ENCODE data around the gene UCN2. TPM values are rescaled to one million over a fixed set of nuclear protein-coding genes. Genes with fewer than 3 reads are reported as not detected.
A peak's percentile ranks its signal among the peaks of the same experiment; 100 is the strongest.

The UCN2 gene
- total and polyA plus RNA-seq, 2 donors from 2014 or later: not detected

DNA sequence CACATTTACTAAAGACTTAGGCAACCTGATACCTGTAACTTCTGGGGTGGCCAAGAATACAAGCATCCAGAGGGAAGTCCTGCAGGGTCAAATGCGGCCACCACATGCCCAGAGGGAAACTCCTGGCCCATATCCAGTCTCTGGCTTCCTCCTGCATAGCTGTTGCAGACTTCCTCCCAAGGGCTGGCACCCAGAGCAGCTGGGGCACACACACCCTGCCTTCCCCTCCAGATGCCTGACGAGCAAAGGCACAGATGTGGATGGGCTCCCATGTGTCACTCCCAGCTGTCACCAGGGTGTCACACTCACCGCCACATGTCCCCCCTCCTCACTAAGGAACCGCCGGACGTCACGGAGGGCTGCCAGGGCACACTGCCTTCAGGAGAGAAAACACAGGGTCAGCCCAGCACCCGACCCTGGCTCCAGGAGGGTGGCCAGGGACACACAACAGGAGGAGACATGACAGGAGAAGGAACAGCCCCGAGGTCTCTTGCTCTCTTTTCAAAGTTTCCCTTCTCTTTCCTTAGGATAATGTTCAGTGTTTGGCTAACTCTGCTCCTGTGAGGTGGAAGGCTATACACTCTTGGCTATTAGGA lies 20.2 kb downstream of the UCN2 start:
- TF ChIP-seq, protein P1, sequence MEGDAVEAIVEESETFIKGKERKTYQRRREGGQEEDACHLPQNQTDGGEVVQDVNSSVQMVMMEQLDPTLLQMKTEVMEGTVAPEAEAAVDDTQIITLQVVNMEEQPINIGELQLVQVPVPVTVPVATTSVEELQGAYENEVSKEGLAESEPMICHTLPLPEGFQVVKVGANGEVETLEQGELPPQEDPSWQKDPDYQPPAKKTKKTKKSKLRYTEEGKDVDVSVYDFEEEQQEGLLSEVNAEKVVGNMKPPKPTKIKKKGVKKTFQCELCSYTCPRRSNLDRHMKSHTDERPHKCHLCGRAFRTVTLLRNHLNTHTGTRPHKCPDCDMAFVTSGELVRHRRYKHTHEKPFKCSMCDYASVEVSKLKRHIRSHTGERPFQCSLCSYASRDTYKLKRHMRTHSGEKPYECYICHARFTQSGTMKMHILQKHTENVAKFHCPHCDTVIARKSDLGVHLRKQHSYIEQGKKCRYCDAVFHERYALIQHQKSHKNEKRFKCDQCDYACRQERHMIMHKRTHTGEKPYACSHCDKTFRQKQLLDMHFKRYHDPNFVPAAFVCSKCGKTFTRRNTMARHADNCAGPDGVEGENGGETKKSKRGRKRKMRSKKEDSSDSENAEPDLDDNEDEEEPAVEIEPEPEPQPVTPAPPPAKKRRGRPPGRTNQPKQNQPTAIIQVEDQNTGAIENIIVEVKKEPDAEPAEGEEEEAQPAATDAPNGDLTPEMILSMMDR (IDR thresholded peaks at IDR 0.05; ENCODE audit: borderline replicate concordance, extremely low read depth, insufficient read depth): no peak
- Histone ChIP-seq H3K36me3 (ENCODE audit: control insufficient read depth in 2 of 3, insufficient read depth in 3 of 3, low read length in 3 of 3) (peaks cover 0 to 2% (median 0%) of the 10 kb centered on the region in 3 donors), H3K4me3 (ENCODE audit: low read length in 3 of 3) (no peak overlapping the region), H3K27me3 (ENCODE audit: control insufficient read depth, insufficient read depth, low read length) (no peaks in the 10 kb centered on the region), H3K9me3 (ENCODE audit: control insufficient read depth in 2 of 3, insufficient read depth in 1 of 3, low read length in 3 of 3) (no peaks in the 10 kb centered on the region), H3K4me1 (ENCODE audit: control insufficient read depth in 2 of 3, insufficient read depth in 2 of 3, low read depth in 1 of 3, low read length in 3 of 3) (peaks cover 0 to 3% (median under 1%) of the 10 kb centered on the region in 3 donors), H3K27ac (ENCODE audit: low read depth in 2 of 2, low read length in 2 of 2) (no peak overlapping the region), H3K9ac (ENCODE audit: low read length in 3 of 3) (no peak overlapping the region)
- no peak for FAIRE-seq
- peak in 1 of 5 donors; percentile 73 for DNase-seq
- intact Hi-C loops (cut with DNase I): no loop called here

DNA sequence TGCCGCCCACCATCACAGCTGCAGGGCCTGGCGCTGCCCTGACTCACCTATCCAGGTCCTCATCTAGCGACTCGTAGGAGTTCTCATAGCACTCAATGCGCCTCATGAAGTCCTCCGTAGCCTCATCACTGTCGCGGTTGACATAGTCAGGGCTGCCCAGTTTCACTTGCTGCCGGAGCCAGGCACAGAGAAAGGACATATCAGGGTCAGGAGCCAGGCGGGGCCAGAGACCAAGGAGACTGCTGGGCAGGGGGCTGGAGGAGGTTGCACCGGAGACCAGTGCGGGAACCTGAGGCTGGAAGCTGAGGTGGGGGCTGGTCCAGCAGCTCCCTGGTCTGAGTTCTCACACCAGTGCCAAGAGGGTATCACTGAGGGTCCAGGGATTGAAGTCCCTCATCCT lies 25.1 kb downstream of the UCN2 start:
- Histone ChIP-seq H3K9ac (ENCODE audit: low read length in 3 of 3) (no peak overlapping the region), H3K9me3 (ENCODE audit: control insufficient read depth in 2 of 3, insufficient read depth in 1 of 3, low read length in 3 of 3) (no peaks in the 10 kb centered on the region), H3K4me1 (ENCODE audit: control insufficient read depth in 2 of 3, insufficient read depth in 2 of 3, low read depth in 1 of 3, low read length in 3 of 3) (peaks cover 0 to 2% (median 0%) of the 10 kb centered on the region in 3 donors), H3K27ac (ENCODE audit: low read depth in 2 of 2, low read length in 2 of 2) (no peak overlapping the region), H3K4me3 (ENCODE audit: low read length in 3 of 3) (no peak overlapping the region), H3K27me3 (ENCODE audit: control insufficient read depth, insufficient read depth, low read length) (no peaks in the 10 kb centered on the region), H3K36me3 (ENCODE audit: control insufficient read depth in 2 of 3, insufficient read depth in 3 of 3, low read length in 3 of 3) (peaks cover 0 to 3% (median 0%) of the 10 kb centered on the region in 3 donors)
- intact Hi-C loops (cut with DNase I): no loop called here
- TF ChIP-seq, protein P1 (IDR thresholded peaks at IDR 0.05; ENCODE audit: borderline replicate concordance, extremely low read depth, insufficient read depth): no peak
- FAIRE-seq (no peak), DNase-seq (peak in 1 of 5 donors; percentile 56)

DNA sequence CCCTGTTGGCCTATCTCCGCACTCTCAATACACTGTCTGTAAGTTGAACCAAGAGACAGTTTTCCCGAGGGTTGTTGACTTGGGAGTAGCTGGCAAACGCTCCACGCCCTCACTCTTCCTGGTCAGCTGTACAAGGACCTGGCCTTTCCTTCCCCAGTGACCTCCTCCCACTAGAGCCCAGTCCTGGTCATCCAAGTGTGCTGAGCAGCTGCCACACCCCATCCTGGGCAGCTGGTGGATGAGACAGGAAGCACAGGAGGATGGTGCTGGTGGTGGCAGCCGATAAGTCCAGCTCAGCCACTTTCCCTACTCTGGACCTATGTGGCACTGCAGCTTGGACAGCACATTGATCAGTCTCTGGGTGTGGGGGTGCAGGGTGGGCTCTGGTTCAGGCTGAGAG lies 26.8 kb downstream of the UCN2 start:
- no peak for FAIRE-seq
- Histone ChIP-seq H3K4me1 (ENCODE audit: control insufficient read depth in 2 of 3, insufficient read depth in 2 of 3, low read depth in 1 of 3, low read length in 3 of 3) (no peaks in the 10 kb centered on the region), H3K27me3 (ENCODE audit: control insufficient read depth, insufficient read depth, low read length) (no peaks in the 10 kb centered on the region), H3K4me3 (ENCODE audit: low read length in 3 of 3) (no peak overlapping the region), H3K36me3 (ENCODE audit: control insufficient read depth in 2 of 3, insufficient read depth in 3 of 3, low read length in 3 of 3) (peaks cover 0 to 3% (median 0%) of the 10 kb centered on the region in 3 donors), H3K27ac (ENCODE audit: low read depth in 2 of 2, low read length in 2 of 2) (no peak overlapping the region), H3K9me3 (ENCODE audit: control insufficient read depth in 2 of 3, insufficient read depth in 1 of 3, low read length in 3 of 3) (no peaks in the 10 kb centered on the region), H3K9ac (ENCODE audit: low read length in 3 of 3) (no peak overlapping the region)
- intact Hi-C loops (cut with DNase I): no loop called here
- DNase-seq: no peak
- TF ChIP-seq, protein P1 (IDR thresholded peaks at IDR 0.05; ENCODE audit: borderline replicate concordance, extremely low read depth, insufficient read depth): no peak

DNA sequence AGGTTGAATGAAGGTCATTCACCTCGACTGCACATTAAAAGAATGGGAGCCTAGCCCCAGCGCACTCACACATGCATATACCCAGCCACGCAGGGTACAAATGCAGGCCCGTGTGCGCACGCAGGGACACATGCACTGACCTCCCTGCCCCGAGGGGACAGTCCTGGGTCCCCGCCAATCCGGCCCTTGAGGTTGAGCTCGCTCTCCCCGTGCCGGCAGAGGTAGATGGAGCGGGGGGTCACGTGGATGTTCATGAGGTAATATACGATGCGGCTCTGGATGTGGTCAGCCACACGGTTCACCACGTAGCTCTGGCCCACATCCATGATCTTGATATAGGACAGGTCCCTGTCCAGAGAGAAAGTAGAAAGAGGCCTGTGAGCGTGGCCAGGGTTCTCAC lies 27.5 kb downstream of the UCN2 start:
- Histone ChIP-seq H3K4me1 (ENCODE audit: control insufficient read depth in 2 of 3, insufficient read depth in 2 of 3, low read depth in 1 of 3, low read length in 3 of 3) (no peaks in the 10 kb centered on the region), H3K36me3 (ENCODE audit: control insufficient read depth in 2 of 3, insufficient read depth in 3 of 3, low read length in 3 of 3) (peaks cover 0 to 3% (median 0%) of the 10 kb centered on the region in 3 donors), H3K9me3 (ENCODE audit: control insufficient read depth in 2 of 3, insufficient read depth in 1 of 3, low read length in 3 of 3) (no peaks in the 10 kb centered on the region), H3K27me3 (ENCODE audit: control insufficient read depth, insufficient read depth, low read length) (no peaks in the 10 kb centered on the region), H3K4me3 (ENCODE audit: low read length in 3 of 3) (no peak overlapping the region), H3K9ac (ENCODE audit: low read length in 3 of 3) (no peak overlapping the region), H3K27ac (ENCODE audit: low read depth in 2 of 2, low read length in 2 of 2) (no peak overlapping the region)
- FAIRE-seq (no peak), DNase-seq (no peak)
- TF ChIP-seq, protein P1 (IDR thresholded peaks at IDR 0.05; ENCODE audit: borderline replicate concordance, extremely low read depth, insufficient read depth): no peak
- intact Hi-C loops (cut with DNase I): no loop called here

Measured in kidney (tissue), 14 donors.